Gastrocnemius medialis (tissue), 4 donors: Measurements from ENCODE around the gene CNGB1.

Experiments used
- CTCF ChIP-seq, 5 experiments: fragments of 450-650 bp in 3 of 5; fragments of 200-600 bp in 2 of 5; sonication (generic) in 2 of 5; IDR thresholded peaks in 4 of 5; conservative IDR thresholded peaks in 1 of 5; 1 replicate in 4 of 5; 2 replicates in 1 of 5; pipeline ENCODE4 v1.5.1; 2016 to 2019; ENCODE audit warnings: antibody characterized with exemption in 5 of 5, mild to moderate bottlenecking in 3 of 5, moderate library complexity in 3 of 5
- POLR2A ChIP-seq, 2 donors: fragments of 450-650 bp; IDR thresholded peaks; one replicate each; pipeline ENCODE4 v1.6.1; 2017; ENCODE audit warnings: antibody characterized with exemption in 2 of 2, mild to moderate bottlenecking in 2 of 2, moderate library complexity in 2 of 2

GRCh38 chr16:57886427-57886826 lies 84.5 kb downstream of the CNGB1 start:
- TF ChIP-seq CTCF (IDR thresholded peaks at IDR 0.05 in 4 of 5, conservative IDR thresholded peaks at IDR 0.05 in 1 of 5), result no peak
- TF ChIP-seq POLR2A (IDR thresholded peaks at IDR 0.05), result no peak
